GM11168 (cell line): ENCODE measurements around the gene JOSD2.

Experiments
- in situ Hi-C: fragments of 300-500 bp; cut with MboI; formaldehyde crosslinking; loops from one replicate; pipeline ENCODE4 v1.12.0; 2022; ENCODE audit warnings: low sequenced_read_pairs; ENCODE audit not compliant: unreplicated experiment

Gene JOSD2

DNA sequence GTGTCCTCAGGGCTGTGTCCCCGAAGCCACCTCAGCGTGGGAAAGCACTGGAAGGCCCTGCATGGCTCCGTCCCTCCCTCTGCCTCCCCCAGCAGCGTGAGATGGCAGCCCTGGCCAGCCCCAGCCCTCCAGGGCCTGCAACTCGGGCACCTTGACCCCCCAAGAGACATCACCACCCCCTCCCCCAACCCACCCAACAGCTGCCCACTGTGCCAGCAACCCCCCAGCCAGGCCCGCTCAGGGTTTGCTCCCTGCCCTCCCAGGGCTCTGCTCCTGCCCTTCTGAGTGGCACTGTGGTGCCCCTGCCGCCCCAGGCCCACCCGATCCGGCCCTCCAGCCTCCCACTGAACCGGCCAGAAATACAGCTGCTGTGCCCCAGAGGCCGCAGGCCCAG is 4.2 kb upstream of the JOSD2 start:
- in situ Hi-C loops, result no loop called here

GRCh38 chr19:50514346-50515167 is 3.6 kb upstream of the JOSD2 start:
- in situ Hi-C loops, result no loop called here

GRCh38 chr19:50513746-50514345 is 2.9 kb upstream of the JOSD2 start, which contains the start of gene ASPDH:
TSS of gene ASPDH (minus strand) at chr19:50513913. CDS start at chr19:50513823, 90 bp downstream.
- in situ Hi-C loops, result no loop called here

GRCh38 chr19:50512999-50513745 is 2.2 kb upstream of the JOSD2 start:
- in situ Hi-C loops, result no loop called here

DNA sequence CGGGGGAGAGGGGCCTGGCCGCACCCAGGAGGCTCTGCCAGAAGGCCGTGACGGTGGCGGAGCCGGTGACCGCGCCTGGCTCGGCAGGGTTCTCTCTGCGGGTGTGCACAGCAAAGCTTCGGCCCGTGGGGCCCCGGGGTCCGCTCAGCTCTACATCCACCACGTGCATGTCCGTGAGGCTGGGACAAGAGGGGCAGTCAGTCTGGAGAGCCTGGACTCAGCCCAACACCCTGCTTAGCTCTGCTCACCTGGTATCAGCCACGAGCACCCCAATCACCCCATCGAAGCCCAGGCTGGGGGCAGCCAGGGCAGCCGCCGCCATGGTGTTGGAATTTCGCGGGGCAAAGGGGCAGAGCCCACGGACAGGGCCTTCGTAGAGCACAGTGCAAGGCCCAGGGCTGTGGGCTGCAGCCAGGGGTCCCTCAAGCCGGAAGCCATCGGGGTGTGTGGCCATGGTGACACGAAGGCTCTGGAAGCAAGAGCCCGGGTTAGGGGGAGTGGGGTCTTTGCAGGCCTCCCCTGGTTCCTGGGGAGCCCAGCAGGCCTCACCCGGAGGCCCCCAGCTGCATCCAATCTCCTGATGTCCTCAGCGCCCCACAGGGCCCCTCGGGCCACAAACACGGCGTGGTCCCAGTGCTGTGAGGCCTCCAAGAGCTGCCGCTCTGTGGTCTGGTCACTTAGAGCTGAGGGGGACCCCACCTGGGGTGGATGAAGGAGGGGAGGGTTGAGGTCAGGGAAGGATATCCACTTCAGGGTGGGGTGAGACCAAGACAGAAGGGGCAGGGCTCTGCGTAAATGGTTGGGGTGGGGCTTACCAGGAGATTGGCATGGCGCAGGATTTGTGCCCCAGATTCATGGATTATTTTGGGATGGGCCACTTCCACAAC is 1.4 kb upstream of the JOSD2 start:
- in situ Hi-C loops, result no loop called here

GRCh38 chr19:50510700-50511068 is 307 bp downstream of the JOSD2 start:
- in situ Hi-C loops, result no loop called here

GRCh38 chr19:50510121-50510670 is 795 bp downstream of the JOSD2 start:
- in situ Hi-C loops, result no loop called here

DNA sequence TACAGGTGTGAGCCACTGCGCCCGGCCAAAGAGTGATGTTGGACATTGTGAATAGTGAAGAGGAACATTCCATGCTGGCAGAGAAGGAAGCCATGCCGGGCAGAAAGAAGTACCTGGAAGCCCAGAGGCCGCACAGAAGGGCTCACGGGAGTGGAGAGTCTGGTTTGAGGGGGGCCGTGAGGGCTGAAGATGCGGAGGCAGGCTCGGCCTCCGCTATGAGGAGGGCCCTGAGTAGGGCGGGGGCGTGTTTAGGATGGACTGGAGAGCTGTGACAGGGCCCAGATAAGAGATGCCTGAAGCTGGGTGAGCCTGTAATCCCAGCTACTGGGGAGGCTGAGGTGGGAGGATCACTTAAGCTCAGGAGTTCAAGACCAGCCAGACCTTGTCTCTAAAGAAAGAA is 1.6 kb downstream of the JOSD2 start:
- in situ Hi-C loops, result no loop called here

- in situ Hi-C loops, result no loop called here
Measured at GRCh38 chr19:50508843-50509190, 2.2 kb downstream of the JOSD2 start.

DNA sequence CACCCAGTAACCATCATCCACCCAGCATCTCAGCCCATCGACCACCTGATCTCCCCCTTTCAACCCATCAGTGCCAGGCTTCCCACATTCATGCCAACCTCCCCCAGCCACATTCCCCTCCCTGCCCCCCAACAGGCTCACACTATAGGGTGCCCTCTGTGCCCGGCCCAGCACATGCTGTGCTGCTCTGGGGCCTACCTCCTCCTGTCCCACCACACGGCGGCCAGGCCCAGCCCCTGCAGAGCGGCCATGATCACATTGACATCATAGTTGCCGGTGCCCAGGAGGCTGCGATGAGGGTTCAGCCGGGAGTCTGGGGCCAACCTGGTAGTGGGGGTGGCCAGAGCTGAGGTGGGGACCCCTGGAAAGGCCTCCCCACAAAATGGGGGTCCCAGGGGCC is 3.6 kb downstream of the JOSD2 start:
- in situ Hi-C loops, result no loop called here

DNA sequence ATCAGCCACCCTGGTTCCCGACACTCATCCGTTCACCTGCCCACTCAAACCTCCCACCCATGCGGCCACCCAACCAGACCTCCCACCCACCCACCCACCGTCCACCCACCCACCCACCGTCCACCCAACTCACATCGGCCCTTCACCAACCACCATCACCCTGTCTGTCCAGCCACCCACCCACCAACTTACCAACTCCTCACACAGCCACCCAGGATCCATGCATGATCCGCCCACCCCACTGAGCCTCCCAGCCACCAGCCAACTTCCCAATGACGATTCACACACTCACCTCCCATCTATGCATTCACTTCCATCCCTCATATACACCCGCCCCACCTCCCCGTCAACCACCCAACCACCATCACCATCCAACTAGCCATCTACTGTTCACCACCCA is 4.3 kb downstream of the JOSD2 start:
- in situ Hi-C loops, result no loop called here

GRCh38 chr19:50505856-50506611 is 5.0 kb downstream of the JOSD2 start:
- in situ Hi-C loops, result no loop called here

DNA sequence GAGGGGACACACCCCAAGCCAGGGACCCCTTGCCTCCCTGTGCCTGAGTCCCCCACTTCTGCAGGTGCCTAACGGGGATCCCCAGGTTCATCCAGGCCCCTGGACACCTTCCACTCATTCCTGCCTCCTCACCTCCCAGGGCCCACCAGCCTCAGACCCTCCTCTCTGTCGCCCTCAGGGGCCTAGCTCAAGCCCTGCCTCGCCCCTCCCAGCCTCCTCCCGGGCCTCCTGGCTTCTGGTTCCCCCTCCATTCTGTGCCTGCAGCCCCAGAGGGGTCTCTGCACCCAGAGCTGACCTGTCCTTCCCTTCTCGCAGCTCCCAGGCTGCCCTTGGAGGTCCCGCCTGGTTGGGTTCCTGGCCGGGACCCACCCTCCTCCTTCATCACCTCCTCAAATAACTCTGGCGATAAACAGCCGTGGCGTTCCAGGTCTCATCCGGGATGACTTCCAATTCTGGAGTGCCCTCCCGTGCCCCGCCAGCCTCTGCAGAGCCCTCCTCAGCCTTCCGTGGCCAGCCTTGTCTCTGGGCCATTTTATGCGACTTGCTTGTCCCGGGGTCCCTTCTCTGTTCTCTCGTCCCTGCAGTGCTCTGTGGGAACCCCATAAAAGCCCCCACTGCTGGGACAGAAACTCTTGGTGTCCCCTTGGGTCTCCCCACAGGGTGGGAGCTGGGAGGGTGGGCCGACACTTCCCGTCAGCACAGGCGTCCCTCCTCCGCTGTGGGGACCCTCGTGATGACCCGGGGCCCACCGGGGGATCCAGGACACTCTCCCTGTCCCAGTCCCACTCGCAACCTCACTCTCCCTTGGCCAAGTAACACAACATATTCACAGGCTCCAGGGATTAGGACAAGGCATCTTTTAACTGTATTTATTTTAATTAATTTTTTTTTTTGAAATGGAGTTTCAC is 9.2 kb downstream of the JOSD2 start:
- in situ Hi-C loops, result no loop called here

DNA sequence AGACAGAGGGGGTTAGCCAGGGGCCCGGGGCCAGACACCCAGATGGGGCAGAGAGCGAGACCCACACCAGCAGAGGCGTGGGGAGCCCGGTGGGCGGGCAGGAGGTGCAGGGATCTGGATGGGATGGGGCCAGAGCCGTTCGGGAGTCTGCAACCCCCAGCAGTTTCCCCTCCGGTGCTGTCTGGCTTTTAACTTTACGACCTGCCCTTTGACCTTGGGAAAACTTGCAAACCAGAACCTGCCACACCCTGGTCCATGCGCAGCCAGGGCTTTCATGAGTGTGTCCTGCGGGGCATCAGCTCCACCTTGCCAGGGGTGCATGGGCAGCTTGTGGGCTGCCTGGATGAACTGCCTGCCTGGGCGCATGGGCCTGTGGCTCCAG is 9.8 kb downstream of the JOSD2 start:
- in situ Hi-C loops, result no loop called here

DNA sequence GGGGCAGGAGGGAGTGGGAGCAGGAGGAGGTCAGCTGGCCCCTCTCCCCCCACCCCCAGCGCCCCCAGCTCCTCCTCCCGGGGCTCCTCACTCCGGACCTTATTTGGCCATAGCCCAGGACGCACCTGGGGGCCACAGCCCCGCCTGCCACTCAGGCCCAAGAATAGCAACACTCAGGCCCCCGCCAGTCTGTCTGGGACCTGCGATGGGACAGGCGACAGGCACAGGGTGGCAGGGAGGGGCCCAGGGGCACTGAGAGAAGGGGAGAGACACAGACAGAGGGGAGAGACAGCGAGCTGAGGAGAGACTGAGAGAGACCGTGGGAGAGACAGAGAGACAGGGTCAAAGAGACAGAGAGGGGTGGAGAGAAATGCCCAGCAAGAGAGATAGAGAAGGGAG is 10.2 kb downstream of the JOSD2 start:
- in situ Hi-C loops, result no loop called here

GRCh38 chr19:50500060-50500752 is 10.8 kb downstream of the JOSD2 start:
- in situ Hi-C loops, result no loop called here

GRCh38 chr19:50498219-50499056 is 12.6 kb downstream of the JOSD2 start:
- in situ Hi-C loops, result no loop called here
